ENCODE data around the gene NME7. TPM values are rescaled to one million over a fixed set of nuclear protein-coding genes. Genes with fewer than 3 reads are reported as not detected.

Gene NME7
- total RNA-seq, 1 donor from 2014 or later: 60.6 TPM

GRCh38 chr1:169329383-169329782 is 38.2 kb downstream of the NME7 start:
- Mint-ChIP-seq H3K9me3 (peaks cover 41% of the 10 kb centered on the region), H3K36me3 (peaks cover 5% of the 10 kb centered on the region), H3K27ac (no peak overlapping the region), H3K4me1 (no peaks in the 10 kb centered on the region), H3K27me3 (ENCODE audit: insufficient read depth, low read depth) (no peaks in the 10 kb centered on the region), H3K4me3 (no peak overlapping the region)
- no peak overlapping the region for H2AFZ ChIP-seq (replicated peaks)
- no peak overlapping the region for H3K27ac ChIP-seq
- TF ChIP-seq EZH2 (IDR thresholded peaks at IDR 0.05) (no peak), CTCF (IDR thresholded peaks at IDR 0.05) (no peak), EZH2phosphoT487 (IDR thresholded peaks at IDR 0.05) (no peak)
- peaks cover 4% of the 10 kb centered on the region for H3K4me1 ChIP-seq
- no peak for DNase-seq (ENCODE audit: low spot score)
- H3K4me3 ChIP-seq: no peak overlapping the region
- no peaks in the 10 kb centered on the region for H4K20me1 ChIP-seq (ENCODE audit: low read depth)
- H3K9ac ChIP-seq: no peak overlapping the region
- no peak overlapping the region for H3K4me2 ChIP-seq
- peaks cover 5% of the 10 kb centered on the region for H3K9me3 ChIP-seq (ENCODE audit: low read depth)
- peaks cover 5% of the 10 kb centered on the region for H3K36me3 ChIP-seq
- no peaks in the 10 kb centered on the region for H3F3A ChIP-seq (ENCODE audit: low read depth)
- no peaks in the 10 kb centered on the region for H3K27me3 ChIP-seq
- H3K79me2 ChIP-seq (ENCODE audit: low read depth): peaks cover 43% of the 10 kb centered on the region

GRCh38 chr1:169327875-169328274 is 39.7 kb downstream of the NME7 start:
- Histone ChIP-seq H3K27me3 (no peaks in the 10 kb centered on the region), H3K4me1 (peaks cover 4% of the 10 kb centered on the region), H3K9ac (no peak overlapping the region), H4K20me1 (ENCODE audit: low read depth) (no peaks in the 10 kb centered on the region), H3K36me3 (peaks cover 5% of the 10 kb centered on the region), H2AFZ (replicated peaks) (no peak overlapping the region), H3K9me3 (ENCODE audit: low read depth) (peaks cover 5% of the 10 kb centered on the region), H3K79me2 (ENCODE audit: low read depth) (peaks cover 33% of the 10 kb centered on the region), H3K4me2 (no peak overlapping the region), H3K4me3 (no peak overlapping the region), H3F3A (ENCODE audit: low read depth) (no peaks in the 10 kb centered on the region), H3K27ac (no peak overlapping the region)
- Mint-ChIP-seq H3K27ac (no peak overlapping the region), H3K27me3 (ENCODE audit: insufficient read depth, low read depth) (no peaks in the 10 kb centered on the region), H3K36me3 (peaks cover 7% of the 10 kb centered on the region), H3K9me3 (peaks cover 36% of the 10 kb centered on the region), H3K4me1 (no peaks in the 10 kb centered on the region), H3K4me3 (no peak overlapping the region)
- DNase-seq (ENCODE audit: low spot score): no peak
- no peak for TF ChIP-seq CTCF (IDR thresholded peaks at IDR 0.05)
- TF ChIP-seq EZH2 (IDR thresholded peaks at IDR 0.05): no peak

GRCh38 chr1:169326956-169327268 is 40.7 kb downstream of the NME7 start:
- Histone ChIP-seq H3K4me2 (no peak overlapping the region), H3F3A (ENCODE audit: low read depth) (no peaks in the 10 kb centered on the region), H4K20me1 (ENCODE audit: low read depth) (no peaks in the 10 kb centered on the region), H3K9ac (no peak overlapping the region), H3K36me3 (peaks cover 5% of the 10 kb centered on the region), H3K27ac (no peak overlapping the region), H3K79me2 (ENCODE audit: low read depth) (peaks cover 31% of the 10 kb centered on the region), H3K9me3 (ENCODE audit: low read depth) (peaks cover 5% of the 10 kb centered on the region), H3K4me3 (no peak overlapping the region), H3K27me3 (no peaks in the 10 kb centered on the region), H3K4me1 (peaks cover 4% of the 10 kb centered on the region), H2AFZ (replicated peaks) (no peak overlapping the region)
- peaks cover 28% of the 10 kb centered on the region for H3K9me3 Mint-ChIP-seq
- TF ChIP-seq CTCF (IDR thresholded peaks at IDR 0.05) (no peak), EZH2phosphoT487 (IDR thresholded peaks at IDR 0.05) (no peak), EZH2 (IDR thresholded peaks at IDR 0.05) (no peak)
- H3K27ac Mint-ChIP-seq: no peak overlapping the region
- H3K4me3 Mint-ChIP-seq: no peak overlapping the region
- H3K4me1 Mint-ChIP-seq: no peaks in the 10 kb centered on the region
- peaks cover 7% of the 10 kb centered on the region for H3K36me3 Mint-ChIP-seq
- DNase-seq (ENCODE audit: low spot score): no peak
- no peaks in the 10 kb centered on the region for H3K27me3 Mint-ChIP-seq (ENCODE audit: insufficient read depth, low read depth)
